Right lobe of liver (tissue), 4 donors: ENCODE results near the gene RTP5.

Source experiments
- POLR2A ChIP-seq: fragments of 450-650 bp; IDR thresholded peaks from one replicate; pipeline ENCODE4 v1.6.1; 2017; ENCODE audit warnings: antibody characterized with exemption, mild to moderate bottlenecking
- TF ChIP-seq, protein P1 (sequence below), 4 donors: fragments of 200-600 bp in 3 of 4; fragments of 450-650 bp in 1 of 4; IDR thresholded peaks; one replicate each; pipeline versions ENCODE4 v1.5.1 to v1.8.0; 2016 to 2022; ENCODE audit warnings: antibody characterized with exemption in 4 of 4, mild to moderate bottlenecking in 2 of 4
- donor health status: DM: no; HTN: no; CAD: no.
- donor health status: DM: no; HTN: no; CAD: no.
- donor health status: DM: no; HTN: yes; CAD: no.

DNA sequence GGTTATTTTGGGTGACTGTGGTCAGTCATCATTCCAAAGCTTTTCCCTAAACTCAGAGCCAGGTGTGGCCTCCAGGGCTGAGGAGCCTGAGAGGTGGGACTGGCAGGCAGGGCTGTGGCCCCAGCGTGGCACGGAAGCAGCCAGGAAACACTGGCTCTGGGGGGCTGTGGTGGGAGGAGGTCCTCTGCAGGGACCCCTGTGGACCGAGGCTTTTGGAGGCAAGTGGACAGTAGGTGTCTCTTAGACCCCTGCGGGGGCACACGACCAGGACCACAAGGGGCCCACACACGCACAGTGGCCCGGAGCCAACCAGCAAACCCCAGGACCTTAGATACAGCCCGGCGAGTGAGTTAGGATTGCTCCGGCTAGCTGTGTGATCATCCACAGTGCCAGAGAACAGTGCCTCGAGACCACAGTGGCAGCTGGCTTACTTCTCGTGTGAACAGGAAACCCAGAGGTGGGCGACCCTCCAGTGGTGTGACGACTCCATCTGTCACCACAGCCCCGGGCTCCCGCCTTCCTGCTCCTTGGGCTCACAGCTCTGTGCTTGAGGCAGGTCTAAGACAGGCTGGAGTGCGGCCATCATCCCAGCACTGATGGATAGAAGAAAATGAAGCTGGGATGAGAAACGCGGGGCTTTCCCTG, 1.6 kb upstream of the RTP5 start:
- TF ChIP-seq, protein P1, sequence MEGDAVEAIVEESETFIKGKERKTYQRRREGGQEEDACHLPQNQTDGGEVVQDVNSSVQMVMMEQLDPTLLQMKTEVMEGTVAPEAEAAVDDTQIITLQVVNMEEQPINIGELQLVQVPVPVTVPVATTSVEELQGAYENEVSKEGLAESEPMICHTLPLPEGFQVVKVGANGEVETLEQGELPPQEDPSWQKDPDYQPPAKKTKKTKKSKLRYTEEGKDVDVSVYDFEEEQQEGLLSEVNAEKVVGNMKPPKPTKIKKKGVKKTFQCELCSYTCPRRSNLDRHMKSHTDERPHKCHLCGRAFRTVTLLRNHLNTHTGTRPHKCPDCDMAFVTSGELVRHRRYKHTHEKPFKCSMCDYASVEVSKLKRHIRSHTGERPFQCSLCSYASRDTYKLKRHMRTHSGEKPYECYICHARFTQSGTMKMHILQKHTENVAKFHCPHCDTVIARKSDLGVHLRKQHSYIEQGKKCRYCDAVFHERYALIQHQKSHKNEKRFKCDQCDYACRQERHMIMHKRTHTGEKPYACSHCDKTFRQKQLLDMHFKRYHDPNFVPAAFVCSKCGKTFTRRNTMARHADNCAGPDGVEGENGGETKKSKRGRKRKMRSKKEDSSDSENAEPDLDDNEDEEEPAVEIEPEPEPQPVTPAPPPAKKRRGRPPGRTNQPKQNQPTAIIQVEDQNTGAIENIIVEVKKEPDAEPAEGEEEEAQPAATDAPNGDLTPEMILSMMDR (IDR thresholded peaks at IDR 0.05): no peak
- TF ChIP-seq POLR2A: no peak
